Skeletal muscle tissue (tissue), 4 donors: ENCODE measurements around the gene BRD3OS. TPM values are rescaled to one million over a fixed set of nuclear protein-coding genes. Genes with fewer than 3 reads are reported as not detected.

ENCODE experiments used
- H3K27ac ChIP-seq: one replicate; pipeline ENCODE4 v1.7.0; 2013; ENCODE audit warnings: mild to moderate bottlenecking, low read depth, low read length, inconsistent platforms
- H3K27me3 ChIP-seq, 3 donors: one replicate each; pipeline ENCODE4 v1.7.0; 2013; ENCODE audit warnings: low read length in 3 of 3; ENCODE audit not compliant: control insufficient read depth in 3 of 3, insufficient read depth in 3 of 3
- H3K36me3 ChIP-seq, 3 donors: one replicate each; pipeline ENCODE4 v1.7.0; 2013; ENCODE audit warnings: low read length in 3 of 3; ENCODE audit not compliant: control insufficient read depth in 3 of 3, insufficient read depth in 3 of 3
- H3K4me1 ChIP-seq, 3 donors: one replicate each; pipeline ENCODE4 v1.7.0; 2013; ENCODE audit warnings: low read length in 3 of 3, mild to moderate bottlenecking in 3 of 3; ENCODE audit not compliant: control insufficient read depth in 3 of 3, insufficient read depth in 3 of 3
- H3K4me3 ChIP-seq, 3 donors: one replicate each; pipeline ENCODE4 v1.7.0; 2013; ENCODE audit warnings: low read length in 3 of 3
- H3K9ac ChIP-seq, 3 donors: one replicate each; pipeline ENCODE4 v1.7.0; 2013; ENCODE audit warnings: low read length in 3 of 3, mild to moderate bottlenecking in 3 of 3, moderate library complexity in 2 of 3, low read depth in 1 of 3
- H3K9me3 ChIP-seq, 3 donors: one replicate each; pipeline ENCODE4 v1.7.0; 2013; ENCODE audit warnings: low read length in 3 of 3; ENCODE audit not compliant: control insufficient read depth in 3 of 3
- total RNA-seq: library from RNA; depleted of rRNA; stranded (reverse); fragments of >200 nt; gene quantifications from one replicate; pipeline ENCODE4 v1.2.3, GENCODE V29; 2014
- donor health status: Osteomylitis.

The BRD3OS gene
- total RNA-seq, 1 donor from 2014 or later: 3.7 TPM

- H3K36me3 ChIP-seq: no peaks in the 10 kb centered on the region
- peaks cover 21 to 59% (median 38%) of the 10 kb centered on the region in 3 donors for H3K27me3 ChIP-seq
- H3K4me1 ChIP-seq: peaks cover 15 to 19% (median 15%) of the 10 kb centered on the region in 3 donors
- H3K9ac ChIP-seq: no peak overlapping the region
- H3K4me3 ChIP-seq: no peak overlapping the region
- no peak overlapping the region for H3K27ac ChIP-seq
- H3K9me3 ChIP-seq: no peaks in the 10 kb centered on the region
Observed at GRCh38 chr9:133994353-133995011, 30.8 kb upstream of the BRD3OS start.

DNA sequence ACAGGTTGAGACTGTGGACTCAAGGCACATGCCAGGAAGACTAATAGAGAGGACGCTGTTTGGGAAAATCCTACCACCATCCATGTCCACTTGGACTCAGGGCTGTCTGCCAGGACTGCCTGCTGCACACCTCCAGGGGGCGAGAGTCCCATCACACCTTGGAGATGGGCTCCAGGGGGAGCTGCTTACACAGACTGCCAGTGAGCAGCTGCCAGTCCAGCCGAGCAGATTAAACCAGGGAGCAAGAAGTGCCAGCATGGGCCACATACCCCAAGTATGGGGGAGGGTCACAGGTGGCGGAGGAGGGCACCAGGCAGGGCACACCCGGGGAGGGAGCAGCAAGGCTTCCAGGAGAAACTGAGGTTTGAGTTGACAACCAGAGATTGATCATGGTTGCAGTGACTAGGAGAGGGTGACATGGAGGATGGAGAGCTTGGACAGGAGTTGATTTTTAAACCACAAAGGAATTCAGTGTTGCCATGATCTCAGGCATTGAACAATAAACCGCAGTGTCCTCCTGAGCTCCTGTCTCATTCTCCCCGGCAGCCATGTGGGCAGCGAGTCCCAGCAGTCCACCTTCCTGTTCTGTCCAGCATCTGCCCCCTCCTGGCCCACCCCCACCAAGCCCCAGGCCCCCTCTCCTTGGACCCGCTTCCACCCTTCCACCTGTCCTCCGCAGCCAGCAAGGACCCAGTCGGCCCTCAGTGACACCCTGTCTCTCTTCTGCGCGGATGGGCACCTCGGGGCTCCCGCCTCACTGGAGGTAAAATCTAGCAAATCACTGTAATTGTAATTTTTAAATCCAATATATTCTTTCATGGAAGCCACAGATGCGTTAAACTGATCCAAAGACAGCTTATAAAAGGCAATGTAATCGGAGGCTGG, 30.0 kb upstream of the BRD3OS start:
- Histone ChIP-seq H3K9me3 (no peaks in the 10 kb centered on the region), H3K4me3 (no peak overlapping the region), H3K4me1 (peaks cover 14 to 15% (median 15%) of the 10 kb centered on the region in 3 donors), H3K27me3 (peaks cover 15 to 59% (median 33%) of the 10 kb centered on the region in 3 donors), H3K9ac (no peak overlapping the region), H3K27ac (no peak overlapping the region), H3K36me3 (no peaks in the 10 kb centered on the region)

DNA sequence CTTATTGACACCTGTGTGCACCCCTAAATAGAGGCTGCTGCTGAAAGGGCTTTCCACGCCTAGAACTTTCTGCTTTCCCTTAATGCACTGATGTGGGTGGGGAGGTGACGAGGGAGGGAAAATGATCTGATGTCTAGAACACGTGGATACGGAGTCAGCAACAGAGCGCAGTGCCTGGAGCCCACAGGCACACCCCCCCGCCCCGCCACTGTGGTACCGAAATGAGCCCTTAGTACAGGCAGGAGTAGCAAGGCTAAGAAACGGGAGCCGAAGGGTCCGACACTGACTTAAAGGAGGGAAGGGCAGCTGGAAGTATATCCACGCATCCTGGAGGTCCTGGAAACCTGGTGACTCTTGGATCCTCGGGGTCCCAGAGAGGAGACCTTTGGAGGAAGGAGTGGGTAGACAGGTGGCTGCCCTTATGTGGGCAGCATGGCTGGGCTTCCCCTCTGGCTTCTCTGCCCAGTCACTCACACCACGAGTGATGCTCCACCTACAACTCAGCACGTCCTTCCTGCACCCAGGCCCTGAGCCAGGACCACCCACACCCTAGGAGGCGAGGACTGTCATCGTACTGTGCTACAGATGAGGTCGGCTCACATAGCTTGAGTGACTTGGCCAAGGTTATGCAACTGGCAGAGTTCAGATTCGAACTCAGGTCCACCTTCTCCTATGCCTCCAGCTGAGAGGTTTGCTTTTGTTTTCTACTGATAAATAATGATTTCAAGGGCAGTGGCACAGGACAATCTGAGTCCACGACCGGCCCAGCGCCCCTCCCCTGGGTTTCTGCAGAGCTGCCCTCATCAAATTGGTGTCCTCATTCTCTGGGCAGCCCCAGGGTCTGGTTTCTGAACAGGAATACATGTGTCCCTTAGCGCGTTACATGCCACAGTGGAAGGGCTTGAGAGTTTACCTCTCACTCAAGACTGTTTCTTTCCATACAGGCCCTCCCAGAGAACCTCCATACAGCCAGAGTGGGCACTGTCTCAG, 28.5 kb upstream of the BRD3OS start:
- peaks cover 10 to 12% (median 11%) of the 10 kb centered on the region in 3 donors for H3K4me1 ChIP-seq
- H3K36me3 ChIP-seq: no peaks in the 10 kb centered on the region
- no peak overlapping the region for H3K27ac ChIP-seq
- H3K9ac ChIP-seq: no peak overlapping the region
- H3K9me3 ChIP-seq: no peaks in the 10 kb centered on the region
- no peak overlapping the region for H3K4me3 ChIP-seq
- H3K27me3 ChIP-seq: peaks cover 11 to 47% (median 24%) of the 10 kb centered on the region in 3 donors

DNA sequence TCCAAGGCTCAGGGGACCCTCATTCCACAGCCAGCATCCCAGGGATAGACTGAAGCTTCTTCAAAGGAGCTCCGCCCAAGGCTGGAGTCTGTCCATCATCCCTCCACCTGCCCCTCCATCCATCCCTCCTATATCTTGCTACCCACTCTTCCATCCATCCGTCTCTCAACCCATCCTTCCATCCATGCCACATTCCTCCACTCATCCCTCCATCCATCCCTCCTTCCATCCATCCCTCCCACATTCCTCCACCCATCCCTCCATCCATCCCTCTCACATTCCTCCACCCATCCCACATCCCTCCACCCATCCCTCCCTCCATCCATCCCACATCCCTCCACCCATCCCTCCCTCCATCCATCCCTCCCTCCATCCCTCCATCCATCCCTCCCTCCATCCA, 27.7 kb upstream of the BRD3OS start:
- no peaks in the 10 kb centered on the region for H3K9me3 ChIP-seq
- no peaks in the 10 kb centered on the region for H3K36me3 ChIP-seq
- H3K4me3 ChIP-seq: no peak overlapping the region
- H3K27ac ChIP-seq: no peak overlapping the region
- no peak overlapping the region for H3K9ac ChIP-seq
- peaks cover 10 to 12% (median 11%) of the 10 kb centered on the region in 3 donors for H3K4me1 ChIP-seq
- peaks cover 7 to 42% (median 24%) of the 10 kb centered on the region in 3 donors for H3K27me3 ChIP-seq

DNA sequence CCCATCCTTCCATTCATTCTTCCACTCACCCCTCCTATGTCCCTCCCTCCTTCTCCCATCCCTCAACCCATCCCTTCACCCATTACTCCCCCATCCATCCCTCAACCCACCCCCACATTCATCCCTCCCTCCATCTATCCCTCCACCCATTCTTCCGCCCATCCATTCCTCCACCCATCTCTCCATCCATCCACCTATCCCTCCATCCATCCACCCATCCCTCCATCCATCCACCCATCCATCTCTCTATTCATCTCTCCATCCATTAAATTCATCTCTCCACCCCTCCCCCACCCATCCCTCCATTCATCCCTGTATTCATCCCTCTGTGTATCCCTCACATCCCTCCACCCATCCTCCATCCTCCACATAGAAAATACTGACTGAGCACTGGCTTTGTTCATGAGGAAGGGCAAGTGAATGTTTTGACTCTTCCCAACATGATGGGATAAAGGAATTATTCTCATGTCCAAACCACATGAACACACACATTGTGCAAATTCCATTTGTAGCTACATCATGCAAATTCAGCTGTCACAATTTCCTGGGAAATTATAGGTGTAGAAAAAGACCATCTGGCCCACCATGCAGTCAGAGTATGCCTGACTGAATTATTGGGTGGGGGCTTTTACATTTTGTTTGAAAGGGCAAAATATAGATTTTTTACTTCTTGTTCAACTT, 26.2 kb upstream of the BRD3OS start:
- Histone ChIP-seq H3K9ac (no peak overlapping the region), H3K36me3 (no peaks in the 10 kb centered on the region), H3K27ac (no peak overlapping the region), H3K27me3 (peaks cover 1 to 39% (median 14%) of the 10 kb centered on the region in 3 donors), H3K9me3 (no peaks in the 10 kb centered on the region), H3K4me3 (no peak overlapping the region), H3K4me1 (peaks cover 0 to 3% (median 3%) of the 10 kb centered on the region in 3 donors)

- peak overlapping the region in 1 of 3 donors; percentile 25 for H3K9ac ChIP-seq
Observed at GRCh38 chr9:133999851-134000265, 25.4 kb upstream of the BRD3OS start.

GRCh38 chr9:134002796-134003195, 22.5 kb upstream of the BRD3OS start:
- Histone ChIP-seq H3K27me3 (peaks cover 9 to 45% (median 13%) of the 10 kb centered on the region in 3 donors), H3K9ac (no peak overlapping the region), H3K4me3 (no peak overlapping the region), H3K9me3 (no peaks in the 10 kb centered on the region), H3K36me3 (no peaks in the 10 kb centered on the region), H3K27ac (no peak overlapping the region), H3K4me1 (no peaks in the 10 kb centered on the region)

More at GRCh38 chr9:133999851-134000265, 25.4 kb upstream of the BRD3OS start:
- H3K9me3 ChIP-seq: no peaks in the 10 kb centered on the region
- no peaks in the 10 kb centered on the region for H3K36me3 ChIP-seq
- H3K27ac ChIP-seq: no peak overlapping the region
- H3K4me1 ChIP-seq: no peaks in the 10 kb centered on the region
- no peak overlapping the region for H3K4me3 ChIP-seq
- H3K27me3 ChIP-seq: peaks cover 6 to 39% (median 11%) of the 10 kb centered on the region in 3 donors

DNA sequence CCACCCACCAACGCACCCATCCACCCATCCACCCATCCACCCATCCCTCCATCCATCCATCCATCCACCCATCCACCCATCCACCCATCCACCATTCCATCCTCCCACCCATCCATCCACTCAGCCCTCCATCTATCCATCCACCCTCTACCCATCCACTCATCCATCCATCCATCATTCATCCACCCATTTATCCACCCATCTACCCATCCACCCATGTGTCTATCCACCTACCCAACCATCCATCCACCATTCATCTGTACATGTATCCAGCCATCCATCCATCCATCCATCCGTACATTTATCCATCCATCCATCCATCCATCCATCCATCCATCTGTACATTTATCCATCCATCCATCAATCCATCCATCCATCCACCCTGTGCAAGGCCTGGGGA, 22.0 kb upstream of the BRD3OS start:
- no peak overlapping the region for H3K9ac ChIP-seq
- H3K4me3 ChIP-seq: no peak overlapping the region
- H3K9me3 ChIP-seq: no peaks in the 10 kb centered on the region
- no peaks in the 10 kb centered on the region for H3K4me1 ChIP-seq
- H3K27ac ChIP-seq: no peak overlapping the region
- H3K36me3 ChIP-seq: no peaks in the 10 kb centered on the region
- H3K27me3 ChIP-seq: peaks cover 9 to 45% (median 15%) of the 10 kb centered on the region in 3 donors
